CD4-positive, alpha-beta T cell treated with Interleukin-10 for 1 hour (primary cell): ENCODE measurements around the gene ADH1A.
"Not testable (repeated sequence)": the region's sequence is repeated elsewhere in the genome, so short reads cannot be mapped to it uniquely, and the experiment has no call there.

Experiments
- DNase-seq: peaks from one replicate; pipeline ENCODE4 v3.0.0-alpha.2; 2020

ADH1A gene

GRCh38 chr4:99290848-99291786, at the start of gene ADH1A:
Gene ADH1A, minus strand, starts transcription at chr4:99290985. Its CDS starts 71 bp downstream, at chr4:99290914.
- DNase-seq: no peak

GRCh38 chr4:99339172-99339571, 48.4 kb upstream of the ADH1A start:
- no peak for DNase-seq

- no peak for DNase-seq
Measured at GRCh38 chr4:99336553-99336952, 45.8 kb upstream of the ADH1A start.

- no peak for DNase-seq
Measured at GRCh38 chr4:99334880-99335279, 44.1 kb upstream of the ADH1A start.

- DNase-seq: no peak
Measured at GRCh38 chr4:99330648-99331047, 39.9 kb upstream of the ADH1A start.

GRCh38 chr4:99329876-99330275, 39.1 kb upstream of the ADH1A start:
- DNase-seq: no peak

GRCh38 chr4:99324979-99325378, 34.2 kb upstream of the ADH1A start:
- DNase-seq: no peak

- DNase-seq: no peak
Measured at GRCh38 chr4:99324361-99324760, 33.6 kb upstream of the ADH1A start.

GRCh38 chr4:99323756-99324155, 33.0 kb upstream of the ADH1A start:
- DNase-seq: no peak

GRCh38 chr4:99321241-99322191, 30.7 kb upstream of the ADH1A start, which contains the start of gene ADH1B:
Gene ADH1B, minus strand, starts transcription at chr4:99321401. Its CDS starts 70 bp downstream, at chr4:99321331.
- no peak for DNase-seq

GRCh38 chr4:99317811-99318210, 27.0 kb upstream of the ADH1A start:
- DNase-seq: not testable (repeated sequence)

- DNase-seq: no peak
Measured at GRCh38 chr4:99317354-99317753, 26.6 kb upstream of the ADH1A start.

GRCh38 chr4:99315839-99316238, 25.1 kb upstream of the ADH1A start:
- DNase-seq: no peak

- DNase-seq: no peak
Measured at GRCh38 chr4:99314211-99314610, 23.4 kb upstream of the ADH1A start.

GRCh38 chr4:99310389-99310788, 19.6 kb upstream of the ADH1A start:
- DNase-seq: no peak

- DNase-seq: no peak
Measured at GRCh38 chr4:99305638-99306400, 15.0 kb upstream of the ADH1A start.

- DNase-seq: no peak
Measured at GRCh38 chr4:99301376-99302164, 10.8 kb upstream of the ADH1A start.

- no peak for DNase-seq
Measured at GRCh38 chr4:99300934-99301333, 10.1 kb upstream of the ADH1A start.

GRCh38 chr4:99293357-99293756, 2.6 kb upstream of the ADH1A start:
- DNase-seq: no peak

GRCh38 chr4:99285387-99285786, 5.4 kb downstream of the ADH1A start:
- DNase-seq: no peak

GRCh38 chr4:99282731-99283130, 8.1 kb downstream of the ADH1A start:
- no peak for DNase-seq

GRCh38 chr4:99281261-99281660, 9.5 kb downstream of the ADH1A start:
- DNase-seq: no peak
